Epidermal melanocyte (primary cell): ENCODE measurements around the gene ADARB2.
"Not testable (repeated sequence)": the region's sequence is repeated elsewhere in the genome, so short reads cannot be mapped to it uniquely, and the experiment has no call there.

Experiments
- DNase-seq: peaks from one replicate; pipeline ENCODE4 v3.0.0; 2011; ENCODE audit warnings: low spot score; ENCODE audit not compliant: insufficient read length

ADARB2 gene

DNA sequence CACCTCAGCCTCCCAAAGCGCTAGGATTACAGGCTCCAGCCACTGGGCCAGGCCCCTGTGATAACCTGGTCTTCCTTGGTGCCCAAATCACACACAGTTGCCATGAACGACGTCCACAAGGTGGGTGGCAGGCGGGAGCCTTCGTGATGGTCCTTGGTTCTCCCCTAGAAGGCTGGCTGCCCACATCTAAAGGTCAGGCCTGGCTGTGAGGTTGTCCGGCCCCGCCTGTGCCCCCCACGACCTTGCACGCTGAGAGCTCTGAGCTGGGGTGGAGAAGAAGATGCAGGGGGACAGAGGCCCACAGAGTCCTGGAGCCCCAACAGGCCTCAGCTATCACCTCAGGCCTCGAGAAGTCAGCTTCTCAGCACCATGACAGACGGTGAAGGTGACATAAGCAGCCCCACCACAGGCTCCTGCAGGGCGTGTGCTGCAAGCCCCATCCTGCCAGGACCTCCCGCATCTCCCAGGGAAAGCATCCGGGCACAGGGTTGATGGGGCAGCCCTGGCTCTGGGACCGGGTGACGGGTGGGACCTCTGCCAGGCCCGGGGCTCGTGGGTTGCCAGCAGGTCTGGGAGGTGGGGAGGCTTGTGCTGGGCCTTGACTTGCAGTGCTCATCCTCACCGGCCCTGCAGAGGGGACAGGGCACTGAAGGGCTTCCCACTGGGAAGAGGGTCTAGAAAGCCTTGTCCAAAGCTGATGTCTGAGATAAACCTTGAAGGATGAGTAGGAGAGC, 463.8 kb downstream of the ADARB2 start:
- DNase-seq: no peak

DNA sequence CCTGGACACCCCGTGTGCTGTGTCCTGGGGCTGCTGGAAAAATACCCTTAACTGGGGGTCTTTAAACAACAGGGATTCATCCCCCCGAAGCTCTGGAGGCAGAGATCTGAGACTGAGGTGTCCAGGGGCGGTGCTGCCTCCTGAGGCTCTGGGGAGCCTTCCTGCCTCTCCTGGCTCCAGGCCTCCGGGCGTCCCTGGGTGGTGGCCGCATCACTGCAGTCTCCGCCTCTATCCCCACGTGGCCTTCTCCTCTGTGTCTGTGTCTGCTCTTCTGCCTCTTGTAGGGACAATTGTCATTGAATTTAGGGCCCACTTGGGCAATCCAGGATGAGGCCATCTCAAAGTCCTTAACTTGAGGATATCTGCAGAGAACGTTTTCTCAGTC, 464.6 kb downstream of the ADARB2 start:
- DNase-seq: no peak

DNA sequence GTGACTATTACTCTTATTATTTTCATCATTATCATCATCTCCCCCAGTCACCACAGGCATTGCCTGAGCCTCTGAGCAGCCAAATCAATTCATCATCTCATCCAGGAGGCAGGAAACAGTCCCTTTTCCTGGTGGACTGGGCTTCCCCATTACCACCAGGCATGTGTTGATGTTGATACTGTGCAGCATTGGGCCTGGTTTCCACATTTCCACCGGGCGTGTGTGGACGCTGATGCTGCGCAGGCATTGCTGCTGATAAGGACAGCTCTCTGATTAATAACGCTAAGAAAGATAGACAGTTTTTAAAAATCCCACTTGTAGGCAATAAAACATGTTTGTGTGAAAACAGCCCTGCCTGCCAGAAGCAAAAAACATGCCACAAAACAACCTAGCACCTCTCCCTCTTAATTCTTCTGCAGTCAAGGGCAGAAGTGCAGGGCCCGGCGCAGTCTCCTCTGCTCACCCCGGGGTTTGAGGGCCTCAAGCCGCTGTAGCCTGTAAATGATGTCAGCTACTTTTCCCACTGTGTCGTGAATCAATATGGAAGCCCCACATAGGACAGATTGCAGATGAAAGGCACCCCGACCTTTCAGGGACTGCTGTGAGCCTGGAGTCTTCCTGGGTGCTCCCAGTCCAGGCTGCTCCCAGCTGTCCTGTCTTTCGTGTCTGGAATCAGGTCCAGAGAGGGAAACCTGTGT, 465.1 kb downstream of the ADARB2 start:
- no peak for DNase-seq

DNA sequence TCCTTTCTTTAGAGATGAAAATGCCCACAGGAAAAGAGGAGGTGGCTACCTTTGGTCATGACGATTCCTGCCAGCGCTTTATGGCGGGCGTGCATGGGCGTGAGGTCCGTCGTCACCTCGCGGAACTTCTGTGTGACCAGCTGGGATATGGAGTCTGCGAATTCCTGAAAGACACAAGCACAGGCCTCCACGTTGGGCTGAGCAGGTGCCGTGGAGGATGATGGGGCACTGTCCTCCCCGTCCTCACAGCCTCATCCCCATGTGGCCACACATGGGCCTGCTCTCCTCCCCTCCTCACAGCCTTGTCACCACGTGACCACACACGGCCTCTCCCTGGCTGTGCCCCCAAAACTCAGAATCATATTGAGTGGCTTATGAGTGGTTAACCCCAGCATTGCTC, 466.4 kb downstream of the ADARB2 start:
- DNase-seq: no peak

DNA sequence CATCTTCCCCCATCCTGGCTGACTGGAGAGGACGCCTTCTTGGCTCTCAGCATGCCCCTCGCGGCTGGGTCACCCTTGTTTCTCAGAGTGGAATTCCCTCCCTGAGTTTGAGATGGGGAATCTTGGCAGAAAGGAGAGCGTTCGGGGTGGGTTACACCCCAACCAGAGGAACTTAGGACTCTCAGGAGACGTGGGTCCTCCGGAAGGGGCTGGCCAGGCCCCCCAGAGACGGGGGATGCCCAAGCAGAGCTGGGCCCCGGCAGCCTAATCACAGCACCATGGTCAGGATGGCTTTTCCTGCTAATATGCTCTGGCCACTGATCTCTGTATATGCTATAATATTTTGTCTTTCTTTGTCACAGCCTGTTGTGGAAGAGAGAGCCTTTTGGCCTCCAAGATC, 466.8 kb downstream of the ADARB2 start:
- no peak for DNase-seq

DNA sequence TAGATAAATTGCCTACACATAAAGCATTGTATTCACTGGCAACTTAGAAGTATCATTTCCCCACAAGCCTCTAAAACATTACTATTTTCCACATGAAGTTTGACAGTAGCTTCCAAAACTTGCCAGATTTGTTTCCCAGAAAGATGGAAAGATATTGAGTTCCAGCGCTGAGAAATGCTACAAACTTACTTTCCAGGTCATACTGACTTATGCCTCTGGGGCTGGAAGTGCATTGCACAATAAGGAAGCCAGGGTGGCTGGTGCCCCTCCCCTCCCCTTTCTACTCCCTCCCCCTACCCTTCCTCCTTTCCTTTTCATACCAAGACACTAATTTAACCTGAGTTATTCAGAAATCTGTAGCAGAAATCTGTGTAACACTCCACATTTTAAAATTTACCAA, 468.5 kb downstream of the ADARB2 start:
- DNase-seq: no peak

DNA sequence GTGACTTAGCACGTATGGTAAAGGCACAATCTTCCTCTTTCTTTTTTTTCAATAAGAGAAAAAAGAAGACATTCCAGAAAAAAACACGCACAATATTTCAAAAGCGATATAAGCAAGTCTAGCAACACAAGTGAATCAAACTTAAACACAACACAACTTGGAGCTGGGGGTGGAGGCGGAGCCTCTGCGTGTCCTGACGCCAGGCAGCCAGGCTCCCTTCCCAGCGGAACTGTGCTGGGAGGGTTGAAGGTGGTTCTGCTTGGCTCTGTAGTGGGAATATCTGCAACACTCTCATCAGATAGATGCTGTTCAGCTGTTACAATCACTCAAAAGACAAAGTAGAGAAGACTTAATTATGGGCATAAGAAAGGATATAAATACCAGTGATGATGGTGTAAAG, 469.8 kb downstream of the ADARB2 start:
- DNase-seq: no peak

DNA sequence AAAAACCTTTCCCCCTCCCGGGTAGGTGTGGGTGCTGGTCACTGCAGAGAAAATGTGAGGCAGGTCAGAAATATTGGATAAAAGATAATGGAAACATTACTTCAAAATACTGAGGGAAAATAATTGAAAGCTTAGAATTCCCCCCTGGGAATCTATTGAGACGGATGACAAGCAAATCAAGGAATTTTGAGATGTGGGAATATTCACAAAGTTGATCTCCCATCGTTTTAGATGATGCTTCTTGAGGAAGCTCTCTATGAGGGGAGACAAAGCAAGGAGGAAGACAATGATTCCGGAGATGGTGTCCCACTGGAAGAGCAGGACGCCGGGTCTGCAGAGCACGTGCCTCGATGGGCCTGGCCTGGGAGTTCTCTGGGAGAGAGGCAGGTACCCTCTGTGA, 470.2 kb downstream of the ADARB2 start:
- DNase-seq: no peak

DNA sequence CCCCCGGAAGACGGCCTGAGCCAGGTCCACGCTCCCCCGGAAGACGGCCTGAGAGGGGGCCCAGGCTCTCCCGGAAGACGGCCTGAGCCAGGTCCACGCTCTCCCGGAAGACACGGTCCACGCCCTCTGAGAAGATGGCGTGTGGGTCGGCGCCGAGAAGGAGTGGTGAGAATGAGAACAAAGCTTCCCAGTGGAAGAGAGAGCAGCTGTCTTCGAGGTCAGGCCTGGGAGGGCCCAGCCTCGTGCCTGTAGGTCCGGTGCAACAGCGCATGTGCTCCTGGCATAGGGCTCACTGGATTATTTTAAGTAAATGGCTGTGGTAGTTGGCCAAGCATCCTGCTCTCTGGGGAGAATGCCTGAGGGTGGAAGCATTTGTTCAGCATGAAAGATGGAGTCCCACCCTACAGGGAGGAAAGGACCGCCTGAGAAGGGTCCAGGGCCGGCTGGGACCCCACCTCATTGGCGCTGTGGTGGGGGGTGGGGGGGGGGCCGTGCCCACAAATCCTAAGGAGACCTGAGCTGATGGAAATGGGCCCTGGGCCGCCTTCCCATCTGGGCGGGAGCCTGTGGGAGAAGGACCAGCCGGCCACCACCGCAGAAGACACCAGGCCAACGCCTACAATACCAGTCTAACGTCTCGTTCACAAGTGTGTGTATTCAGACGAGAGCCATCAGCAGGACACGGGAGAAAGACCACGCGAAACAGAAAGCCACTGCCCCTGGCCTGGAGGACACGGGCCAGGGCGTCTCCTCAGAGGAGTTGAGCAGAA, 471.1 kb downstream of the ADARB2 start:
- no peak for DNase-seq

DNA sequence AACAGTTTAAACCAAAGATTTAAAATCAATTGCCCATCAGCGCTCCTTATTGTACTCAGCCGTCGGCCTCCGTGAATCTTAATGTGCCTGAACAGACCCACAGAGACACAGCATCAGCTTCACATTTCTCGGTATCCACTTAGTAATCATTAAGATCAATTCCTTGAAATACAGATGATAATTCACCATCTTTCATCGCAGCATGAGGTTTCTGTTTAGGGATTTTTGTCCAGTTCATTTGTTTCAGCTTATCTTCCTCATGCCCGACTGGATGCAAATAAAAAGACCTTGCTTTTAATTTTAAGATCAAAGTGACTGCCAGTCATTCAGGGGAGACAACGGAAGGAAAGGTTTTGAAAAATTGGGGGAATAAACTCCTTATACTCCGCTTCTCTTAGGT, 473.3 kb downstream of the ADARB2 start:
- DNase-seq: no peak

DNA sequence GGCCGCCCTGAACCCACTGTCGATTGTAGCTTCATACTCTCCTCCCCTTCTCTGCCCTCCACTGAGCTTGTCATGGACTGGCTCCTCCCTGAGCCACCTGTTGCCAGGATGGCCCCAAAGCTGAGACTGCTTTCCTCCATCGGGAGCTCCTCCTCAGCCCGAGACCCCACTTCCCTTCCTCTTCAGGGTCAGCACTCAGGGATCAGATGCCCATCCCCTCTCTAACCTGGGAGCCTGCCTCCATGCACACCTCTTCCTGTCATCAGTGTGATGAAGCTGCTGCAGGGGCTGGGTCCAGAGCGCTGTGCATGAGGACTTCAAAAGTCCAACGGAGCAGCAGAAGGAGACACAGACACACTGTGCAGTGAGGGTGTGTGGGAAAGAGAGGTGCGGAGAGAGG, 480.1 kb downstream of the ADARB2 start:
- no peak for DNase-seq

DNA sequence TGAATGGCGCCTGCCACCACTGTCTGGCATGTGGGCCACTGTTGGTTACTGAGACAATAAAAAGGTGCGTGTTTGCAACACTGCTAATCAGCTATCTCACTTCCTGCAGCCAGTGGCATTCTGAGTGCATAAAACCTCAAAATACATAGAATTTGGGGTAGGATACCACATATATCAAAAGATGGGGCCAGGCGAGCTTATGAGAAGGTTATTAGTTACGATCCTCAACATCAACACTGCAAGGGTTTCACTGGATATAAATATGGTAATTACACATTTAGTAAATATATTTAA, 480.9 kb downstream of the ADARB2 start:
- DNase-seq: no peak

DNA sequence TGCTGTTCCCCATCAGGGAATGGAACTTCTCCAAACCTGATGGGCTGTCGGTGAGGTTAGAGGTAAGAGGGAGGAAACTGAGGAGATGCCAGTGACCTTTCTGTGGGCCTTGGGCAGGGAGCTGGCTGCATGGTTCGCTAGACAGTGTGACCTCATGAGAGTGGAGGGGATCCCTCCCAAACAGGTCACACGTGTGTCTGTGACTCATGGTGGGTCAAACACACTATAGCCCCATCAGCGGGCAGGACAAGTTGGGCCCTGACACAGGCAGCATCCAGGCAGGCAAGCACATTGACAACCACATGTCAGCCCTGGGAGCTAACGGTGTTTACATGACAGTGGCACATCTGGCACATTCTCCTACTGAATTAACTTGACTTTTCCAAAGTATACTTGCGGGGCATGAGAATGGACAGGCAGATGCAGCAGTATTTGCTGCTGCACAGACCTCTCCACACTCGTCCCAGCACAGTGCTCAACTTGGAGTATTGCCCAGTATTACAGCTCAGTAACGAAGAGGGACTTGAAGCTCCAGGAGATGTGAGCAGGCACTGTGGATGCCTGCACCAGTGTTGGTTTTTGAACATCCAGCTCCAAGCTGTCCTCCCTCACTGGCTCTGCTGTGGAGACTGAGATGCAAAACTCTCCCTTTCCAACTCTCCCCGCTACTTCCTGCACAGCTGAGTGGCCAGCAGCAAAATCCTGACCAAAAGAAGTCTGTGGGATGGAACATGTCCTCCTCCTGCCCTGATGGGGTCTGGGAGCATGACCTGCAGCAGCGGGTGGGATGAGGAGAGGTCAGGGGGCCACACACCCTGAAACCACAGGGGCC, 481.5 kb downstream of the ADARB2 start:
- DNase-seq: no peak

DNA sequence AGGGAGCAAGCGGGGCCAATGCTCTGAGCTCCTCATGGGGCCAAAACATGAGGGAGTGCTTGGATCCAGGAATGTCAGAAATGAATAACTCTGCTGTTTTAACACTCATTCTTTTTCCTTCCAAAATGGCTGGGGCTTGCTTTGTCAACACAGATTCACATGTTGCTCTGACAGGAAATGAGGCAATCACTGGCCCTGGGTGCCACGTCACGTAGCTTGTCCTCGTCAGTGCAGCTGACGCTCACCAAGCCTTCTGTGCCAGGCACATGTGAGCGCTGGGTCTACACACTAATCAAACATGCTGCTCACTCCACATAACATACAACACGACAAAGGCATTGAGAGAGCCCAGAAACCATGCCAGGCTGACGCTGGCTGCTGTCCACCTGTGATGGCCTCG, 482.2 kb downstream of the ADARB2 start:
- DNase-seq: no peak

DNA sequence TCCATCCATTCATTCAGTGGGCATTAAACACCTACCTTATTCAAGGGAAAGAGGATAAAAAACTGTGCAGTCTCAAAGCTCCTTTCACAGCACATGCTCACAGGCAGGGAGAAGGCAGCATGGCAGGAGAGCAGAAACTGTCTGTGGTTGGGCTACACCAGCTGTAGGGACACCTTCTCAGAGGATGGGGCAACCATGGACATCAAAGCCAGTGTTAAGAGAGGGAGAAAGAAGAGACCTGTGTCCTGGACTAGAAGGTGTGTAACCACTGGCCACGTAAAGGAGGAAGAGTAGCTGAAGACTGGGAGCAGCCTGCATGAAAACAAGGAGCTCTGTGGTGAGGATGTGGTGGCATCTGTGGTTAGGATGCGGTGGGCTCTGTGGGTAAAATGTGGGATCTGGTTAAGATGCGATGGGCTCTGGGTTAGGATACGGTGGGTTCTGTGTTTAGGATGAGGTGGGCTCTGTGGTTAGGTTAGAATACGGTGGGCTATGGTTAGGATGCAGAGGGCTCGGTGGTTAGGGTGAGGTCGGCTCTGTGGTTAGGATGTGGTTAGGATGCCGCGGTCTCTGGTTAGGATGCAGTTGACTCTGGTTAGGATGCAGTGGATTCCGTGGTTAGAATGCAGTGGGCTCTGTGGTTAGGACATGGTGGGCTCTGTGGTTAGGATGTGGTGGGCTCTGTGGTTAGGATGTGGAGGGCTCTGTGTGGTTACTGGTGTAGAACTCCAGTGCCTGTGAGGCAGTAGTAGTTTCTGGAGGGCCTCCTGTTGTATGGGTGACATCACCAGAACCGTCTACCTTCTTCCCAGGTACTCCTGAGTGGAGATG, 483.6 kb downstream of the ADARB2 start:
- no peak for DNase-seq

DNA sequence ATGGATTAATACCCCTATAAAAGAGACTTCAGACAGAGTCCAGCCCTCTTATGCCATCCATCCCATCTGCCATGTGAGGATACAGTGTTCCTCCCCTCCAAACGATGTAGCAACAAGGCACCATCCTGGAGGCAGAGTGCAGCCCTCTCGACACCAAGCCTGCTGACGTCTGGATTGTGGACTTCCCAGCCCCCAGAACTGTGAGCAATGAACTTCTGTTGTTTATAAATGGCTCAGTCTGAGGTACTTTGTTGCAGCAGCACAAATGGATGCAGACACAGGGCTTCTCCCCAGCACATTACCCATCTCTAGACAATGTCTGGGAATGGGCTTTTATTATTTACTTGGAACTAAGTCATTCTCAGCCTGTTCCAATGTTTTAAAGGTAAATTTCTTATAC, 485.6 kb downstream of the ADARB2 start:
- DNase-seq: no peak

DNA sequence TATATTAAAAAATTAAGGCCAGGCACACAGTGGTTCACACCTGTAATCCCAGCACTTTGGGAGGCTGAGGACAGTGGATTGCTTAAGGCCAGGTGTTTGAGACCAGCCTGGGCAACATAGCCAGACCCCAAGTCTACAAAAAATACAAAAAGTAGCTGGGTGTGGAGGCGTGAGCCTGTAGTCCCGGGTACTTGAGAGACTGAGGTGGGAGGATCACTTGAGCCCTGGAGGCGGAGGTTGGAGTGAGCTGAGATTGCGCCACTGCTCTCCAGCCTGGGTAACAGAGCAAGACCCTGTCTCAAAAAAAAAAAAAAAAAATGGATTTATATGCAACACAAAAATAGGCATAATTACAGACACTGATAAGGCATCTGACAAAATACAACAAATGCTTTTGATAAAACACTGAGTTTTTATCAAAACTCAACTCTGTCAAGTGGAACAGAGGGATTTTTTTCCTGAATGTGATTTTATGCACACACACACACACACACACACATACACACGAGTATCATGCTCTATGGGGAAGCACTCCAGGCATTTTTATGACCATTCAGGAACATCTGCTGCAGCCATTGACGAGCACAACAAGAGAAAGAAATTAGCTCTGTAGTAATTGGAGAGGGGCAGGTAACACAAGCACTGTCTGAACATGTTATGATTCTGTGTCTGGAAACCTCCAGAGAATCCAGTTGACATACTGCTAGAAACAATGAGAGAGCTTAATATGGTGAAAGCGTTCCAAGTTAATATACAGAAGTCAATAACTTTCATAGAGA, 488.0 kb downstream of the ADARB2 start:
- DNase-seq: no peak

DNA sequence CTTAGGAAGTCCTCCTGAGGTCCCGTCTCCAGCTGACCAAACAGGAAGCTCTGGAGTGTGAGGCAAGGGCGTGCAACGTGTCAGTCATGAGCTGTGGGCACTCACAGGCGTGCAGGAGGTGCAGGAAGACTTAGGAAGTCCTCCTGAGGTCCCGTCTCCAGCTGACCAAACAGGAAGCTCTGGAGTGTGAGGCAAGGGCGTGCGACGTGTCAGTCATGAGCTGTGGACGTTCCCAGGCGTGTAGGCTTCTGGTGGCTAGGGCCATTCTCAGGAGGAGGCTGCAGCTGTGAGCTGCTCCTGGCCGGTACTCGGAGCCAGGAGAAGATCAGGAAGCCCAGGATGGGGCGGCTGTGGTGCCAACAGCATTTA, 489.1 kb downstream of the ADARB2 start:
- DNase-seq: not testable (repeated sequence)

DNA sequence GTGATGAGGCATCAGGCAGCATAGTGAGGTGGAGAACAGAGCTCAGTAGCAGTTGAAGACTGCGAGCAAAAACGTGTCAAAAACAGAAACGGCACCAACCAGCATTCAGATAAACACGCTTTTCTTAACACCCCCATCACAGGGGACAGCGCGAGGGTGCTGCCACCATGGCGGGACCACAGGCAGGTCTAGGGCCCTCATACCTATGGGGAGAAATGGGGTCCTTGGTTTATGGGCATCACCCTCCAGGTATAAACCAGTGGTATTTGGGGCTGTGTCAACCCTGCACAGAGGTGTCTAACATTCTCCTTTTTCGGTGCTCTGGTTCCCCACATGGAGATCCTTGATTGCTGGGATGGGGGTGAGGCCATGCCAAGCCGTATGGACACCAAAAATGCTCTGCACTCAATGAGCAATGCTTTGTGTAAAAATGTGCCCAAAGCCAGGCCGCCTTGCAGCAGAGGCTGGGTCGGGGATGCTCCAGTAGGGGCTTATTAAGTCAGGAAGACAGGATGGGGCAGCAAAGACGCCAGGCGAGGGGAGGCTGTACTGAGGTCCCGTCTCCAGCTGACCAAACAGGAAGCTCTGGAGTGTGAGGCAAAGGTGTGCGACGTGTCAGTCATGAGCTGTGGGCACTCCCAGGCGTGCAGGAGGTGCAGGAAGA, 489.6 kb downstream of the ADARB2 start:
- DNase-seq: no peak

DNA sequence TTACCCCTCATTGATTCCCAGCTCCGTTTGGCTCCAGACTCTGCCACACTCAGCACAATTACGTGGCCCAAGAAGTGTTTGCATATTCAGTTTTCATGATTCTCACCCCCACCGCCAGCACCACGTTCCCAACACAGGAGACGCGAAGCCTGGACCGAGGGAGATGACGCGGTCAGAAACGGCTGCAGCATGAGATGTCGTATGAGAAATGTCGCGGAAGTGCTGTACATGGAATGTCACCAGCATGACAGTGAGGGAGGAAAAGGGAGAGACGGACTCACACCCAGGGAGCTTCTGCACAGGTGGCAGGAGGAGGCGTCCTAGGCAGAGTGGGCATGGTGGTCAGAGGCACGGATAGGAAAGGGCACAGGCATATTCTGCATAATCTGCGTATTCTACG, 492.8 kb downstream of the ADARB2 start:
- DNase-seq: no peak
